ENCODE measurements around the gene GPR173. TPM values are rescaled to one million over a fixed set of nuclear protein-coding genes. Genes with fewer than 3 reads are reported as not detected.

Gene GPR173
- total and polyA plus RNA-seq, 8 donors = 0.44 to 7.5 (median 0.77) TPM; not detected in 4

- intact Hi-C loops (cut with DNase I; ENCODE audit: low total_unique reads) = no loop called here
- 58 to 95% (median 82%) methylated on average over 1 of the region's 1 CpG for whole genome bisulfite sequencing, 5 donors
These were observed 16.5 kb downstream of the GPR173 start for GRCh38 chrX:53065104-53065503.

DNA sequence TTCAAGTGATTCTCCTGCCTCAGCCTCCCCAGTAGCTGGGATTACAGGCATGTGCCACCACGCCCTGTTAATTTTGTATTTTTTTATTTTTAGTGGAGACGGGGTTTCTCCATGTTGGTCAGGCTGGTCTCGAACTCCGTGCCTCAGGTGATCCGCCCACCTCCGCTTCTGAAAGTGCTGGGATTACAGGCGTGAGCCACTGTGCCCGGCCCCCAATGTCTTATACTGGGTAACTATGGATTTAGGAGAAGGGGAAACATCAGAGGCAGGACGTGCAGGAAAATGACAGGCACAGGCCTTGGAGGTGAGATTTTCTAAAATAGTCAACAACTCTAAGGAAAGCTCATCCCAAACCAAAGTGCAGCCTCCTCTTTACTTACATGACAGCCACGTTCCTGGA is 22.5 kb downstream of the GPR173 start:
- DNase-seq = no peak
- Histone ChIP-seq H3K27ac (peak overlapping the region in 1 of 5 donors; percentile 85), H3K9me3 (no peaks in the 10 kb centered on the region), H3K4me1 (peaks cover 0 to 19% (median 2%) of the 10 kb centered on the region in 4 donors), H3K4me3 (no peak overlapping the region), H3K36me3 (no peaks in the 10 kb centered on the region), H3K27me3 (peaks cover 0 to 4% (median 0%) of the 10 kb centered on the region in 3 donors)
- 76 to 85% (median 80%) methylated on average over 10 of the region's 10 CpGs for WGBS, 5 donors
- intact Hi-C loops (cut with DNase I; ENCODE audit: low total_unique reads) = no loop called here
- no peak for TF ChIP-seq POLR2AphosphoS5 (IDR thresholded peaks at IDR 0.05)
- no peak for TF ChIP-seq EP300 (IDR thresholded peaks at IDR 0.05)
- TF ChIP-seq CTCF (IDR thresholded peaks at IDR 0.05) = no peak
- TF ChIP-seq POLR2A (IDR thresholded peaks at IDR 0.05) = no peak

More at GRCh38 chrX:53065104-53065503, 16.5 kb downstream of the GPR173 start:
- Histone ChIP-seq H3K4me1 (no peaks in the 10 kb centered on the region), H3K4me3 (no peak overlapping the region), H3K36me3 (no peaks in the 10 kb centered on the region), H3K27ac (no peak overlapping the region), H3K27me3 (peaks cover 0 to 17% (median 0%) of the 10 kb centered on the region in 3 donors), H3K9me3 (no peaks in the 10 kb centered on the region)
- DNase-seq = no peak
- TF ChIP-seq CTCF (IDR thresholded peaks at IDR 0.05) (no peak), POLR2AphosphoS5 (IDR thresholded peaks at IDR 0.05) (no peak), POLR2A (IDR thresholded peaks at IDR 0.05) (no peak), EP300 (IDR thresholded peaks at IDR 0.05) (no peak)

DNA sequence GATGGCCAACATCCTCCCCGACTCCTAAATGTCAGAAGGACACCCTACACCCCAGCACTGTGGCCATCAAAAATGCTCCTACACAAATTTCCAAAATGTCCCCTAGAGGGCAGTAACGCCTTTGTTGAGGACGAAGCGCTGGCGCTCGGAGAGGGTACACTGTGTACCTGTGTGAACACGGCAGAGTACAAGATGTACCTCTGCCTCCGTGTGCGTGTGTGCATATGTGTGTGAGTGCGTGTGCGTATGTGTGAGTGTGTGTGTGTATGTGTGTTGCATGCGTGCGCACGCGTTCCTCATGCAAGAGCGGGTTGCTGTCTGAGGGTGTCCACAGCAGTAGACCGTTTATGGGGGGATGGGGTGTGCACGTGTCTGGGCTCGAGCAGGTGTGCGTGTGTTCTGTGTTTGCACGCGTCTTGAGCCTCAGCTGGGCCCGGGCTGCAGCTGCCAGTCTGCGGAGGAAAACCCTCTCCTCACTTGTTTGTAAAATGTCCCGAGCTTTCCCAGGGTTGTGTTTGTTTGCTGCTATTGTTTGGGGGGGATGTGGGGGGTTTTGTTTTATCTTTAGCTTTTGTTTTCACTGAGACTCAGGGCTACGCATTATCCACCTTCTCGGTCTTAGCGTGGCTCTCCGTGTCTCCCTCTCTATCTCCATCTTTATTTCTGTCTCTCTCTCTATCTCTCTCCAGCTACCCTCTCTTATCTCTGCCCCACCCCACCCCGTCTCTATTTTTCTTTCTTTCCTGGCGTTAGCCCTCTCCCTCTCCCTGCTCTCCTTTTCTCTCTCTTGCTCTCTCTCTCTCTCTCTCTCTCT is 23.2 kb downstream of the GPR173 start:
- Histone ChIP-seq H3K4me3 (peak overlapping the region; percentile 28 to 39 (median 38)), H3K36me3 (no peaks in the 10 kb centered on the region), H3K27ac (peak overlapping the region; percentile 8 to 85 (median 74)), H3K27me3 (peaks cover 0 to 4% (median 0%) of the 10 kb centered on the region in 3 donors), H3K4me1 (peaks cover 0 to 19% (median 2%) of the 10 kb centered on the region in 4 donors), H3K9me3 (no peaks in the 10 kb centered on the region)
- 0 to 15% (median 6%) methylated on average over 18 to 31 of the region's 31 CpGs for WGBS, 5 donors
- DNase-seq = peak; percentile 81 to 87
- peak; percentile 95 to 98 (median 96) for TF ChIP-seq POLR2AphosphoS5 (IDR thresholded peaks at IDR 0.05)
- TF ChIP-seq POLR2A (IDR thresholded peaks at IDR 0.05) = no peak
- TF ChIP-seq EP300 (IDR thresholded peaks at IDR 0.05) = peak; percentile 99
- peak in 5 of 7 experiments; percentile 50 to 86 (median 52) for TF ChIP-seq CTCF (IDR thresholded peaks at IDR 0.05)
- intact Hi-C loops (cut with DNase I; ENCODE audit: low total_unique reads) = no loop called here

GRCh38 chrX:53072418-53073114 is 24.0 kb downstream of the GPR173 start:
- no peak for DNase-seq
- Histone ChIP-seq H3K36me3 (no peaks in the 10 kb centered on the region), H3K9me3 (no peaks in the 10 kb centered on the region), H3K4me1 (peaks cover 0 to 19% (median 2%) of the 10 kb centered on the region in 4 donors), H3K27me3 (peaks cover 0 to 4% (median 0%) of the 10 kb centered on the region in 3 donors), H3K27ac (peak overlapping the region; percentile 8 to 85 (median 74)), H3K4me3 (peak overlapping the region in 3 of 4 donors; percentile 28 to 39 (median 39))
- TF ChIP-seq CTCF (IDR thresholded peaks at IDR 0.05) (no peak), EP300 (IDR thresholded peaks at IDR 0.05) (no peak), POLR2AphosphoS5 (IDR thresholded peaks at IDR 0.05) (no peak), POLR2A (IDR thresholded peaks at IDR 0.05) (no peak)
- intact Hi-C loops (cut with DNase I; ENCODE audit: low total_unique reads) = no loop called here
- WGBS, 5 donors = 60 to 69% (median 64%) methylated on average over 9 of the region's 9 CpGs
